ENCODE measurements around the gene CYP2B6.
A peak's percentile ranks its signal among the peaks of the same experiment; 100 is the strongest.
"Not testable (repeated sequence)": the region's sequence is repeated elsewhere in the genome, so short reads cannot be mapped to it uniquely, and the experiment has no call there.

CYP2B6 gene

GRCh38 chr19:41031916-41032315, 40.8 kb downstream of the CYP2B6 start:
- no peak for DNase-seq (ENCODE audit: low read depth)

GRCh38 chr19:41033324-41033723, 42.2 kb downstream of the CYP2B6 start:
- DNase-seq (ENCODE audit: low read depth): not testable (repeated sequence)

DNA sequence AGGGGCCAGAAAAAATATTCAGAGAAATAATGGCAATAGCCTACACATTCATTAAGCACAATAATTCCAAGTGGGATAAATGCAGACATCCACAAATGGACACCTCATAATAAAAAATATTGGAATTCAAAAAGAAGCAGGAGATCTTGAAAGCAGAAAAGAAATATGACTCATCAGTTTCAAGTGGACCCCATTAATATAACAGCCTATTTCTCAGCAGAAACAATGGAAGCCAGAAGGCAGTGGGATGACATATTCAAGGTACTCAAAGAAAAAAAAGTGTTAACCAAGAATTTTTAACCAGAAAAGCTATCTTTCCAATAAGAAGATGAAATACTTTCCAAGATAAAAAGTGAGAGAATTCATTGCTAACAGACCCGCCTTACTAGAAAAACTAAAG, 48.7 kb downstream of the CYP2B6 start:
- DNase-seq (ENCODE audit: low read depth): no peak

DNA sequence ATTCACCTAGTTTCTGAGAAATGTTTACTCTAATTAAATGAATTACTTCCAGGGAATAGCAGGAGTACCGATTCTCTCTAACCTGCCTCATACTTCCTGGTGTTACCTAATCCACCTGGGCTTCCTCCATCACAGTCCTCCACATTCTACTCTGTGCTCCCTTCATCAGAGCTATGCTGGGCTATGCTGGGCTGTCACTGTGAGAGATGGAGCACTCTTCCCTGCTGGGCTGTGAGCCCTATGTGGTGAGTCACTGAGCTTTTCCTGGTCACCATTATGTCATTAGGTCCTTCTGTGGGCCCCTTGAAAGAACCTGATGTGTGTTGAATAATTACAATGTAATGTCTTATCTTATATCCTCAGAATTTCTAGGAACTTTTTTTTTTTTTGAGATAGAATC, 54.0 kb downstream of the CYP2B6 start:
- DNase-seq (ENCODE audit: low read depth): peak; percentile 9

DNA sequence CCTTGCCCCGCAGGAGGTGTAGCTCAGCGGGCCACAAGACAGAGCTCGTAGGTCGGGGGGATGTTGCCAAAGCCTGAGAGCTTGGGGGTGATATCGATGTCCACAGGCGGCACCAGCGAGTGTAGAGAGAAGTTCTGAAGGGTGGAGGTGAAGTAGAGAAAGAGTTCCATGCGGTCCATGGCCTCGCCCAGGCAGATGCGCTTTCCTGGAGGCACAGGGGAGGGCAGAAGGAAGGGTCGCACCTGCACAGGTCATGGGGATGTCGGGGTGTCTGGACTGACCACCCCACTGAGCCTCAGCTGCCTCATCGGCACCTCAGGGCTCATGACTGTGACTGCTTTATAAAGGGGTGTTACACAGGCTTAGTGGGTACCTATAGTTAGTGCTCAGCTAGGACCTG, 59.3 kb downstream of the CYP2B6 start:
- no peak for DNase-seq (ENCODE audit: low read depth)

- not testable (repeated sequence) for DNase-seq (ENCODE audit: low read depth)
Measured at GRCh38 chr19:41052162-41052561, 61.1 kb downstream of the CYP2B6 start.

GRCh38 chr19:41053331-41053730, 62.2 kb downstream of the CYP2B6 start:
- not testable (repeated sequence) for DNase-seq (ENCODE audit: low read depth)

GRCh38 chr19:41064974-41065569, 74.0 kb downstream of the CYP2B6 start:
- DNase-seq (ENCODE audit: low read depth): peak; percentile 53

Data from ELR (cell line).